Endothelial cell of umbilical vein (primary cell): Measurements from ENCODE around the gene LIPG. TPM values are rescaled to one million over a fixed set of nuclear protein-coding genes. Genes with fewer than 3 reads are reported as not detected.

Experiments
- BruUV-seq: library from RNA; stranded (reverse); fragments of 400-500 nt; replicated peaks from 2 replicates; lab custom pipeline; 2021; lab: Mats Ljungman, UMichigan
- CTCF ChIA-PET: fragments of 300-600, 350-600 bp; sonication (Branson Sonifier 250); formaldehyde crosslinking; loops from one replicate; lab custom pipeline; 2021; ENCODE audit warnings: antibody characterized with exemption, inconsistent platforms; lab: Charles Lee
- POLR2A ChIA-PET: fragments of 300-600, 350-600 bp; sonication (Branson Sonifier 250); formaldehyde crosslinking; loops from one replicate; lab custom pipeline; 2021; ENCODE audit warnings: antibody characterized with exemption, inconsistent platforms; lab: Charles Lee
- DNase-seq: peaks from one replicate; pipeline ENCODE4 v3.0.0-alpha.2; 2011; ENCODE audit warnings: low read depth, low spot score
- FAIRE-seq: peaks from 2 replicates; lab custom pipeline; 2011; peaks lifted over from hg19 to GRCh38; lab: Jason Lieb, UNC
- H2AFZ ChIP-seq: 2 replicates; pipeline ENCODE4 v1.6.0; 2012; ENCODE audit warnings: low read depth, low read length, control low read depth, inconsistent platforms
- H3K27ac ChIP-seq: 2 replicates; pipeline ENCODE4 v1.5.1; 2011; ENCODE audit warnings: low read depth, mild to moderate bottlenecking, control low read depth, low read length, moderate library complexity; ENCODE audit not compliant: insufficient read depth
- H3K27me3 ChIP-seq, 2 experiments: 2 replicates each; pipeline versions ENCODE4 v1.6.0 to v1.6.1; 2011; ENCODE audit warnings: low read length in 2 of 2, mixed read lengths in 1 of 2; ENCODE audit not compliant: control insufficient read depth in 2 of 2, insufficient read depth in 2 of 2
- H3K36me3 ChIP-seq, 2 experiments: 2 replicates in 1 of 2; 3 replicates in 1 of 2; pipeline ENCODE4 v1.5.1; 2011; ENCODE audit warnings: low read length in 2 of 2, mild to moderate bottlenecking in 1 of 2, moderate library complexity in 1 of 2; ENCODE audit not compliant: control insufficient read depth in 2 of 2, insufficient read depth in 2 of 2; ENCODE audit errors: extremely low read depth in 1 of 2
- H3K4me1 ChIP-seq: 3 replicates; pipeline ENCODE4 v1.5.1; 2011; ENCODE audit warnings: mild to moderate bottlenecking, low read length; ENCODE audit not compliant: control insufficient read depth, insufficient read depth; ENCODE audit errors: extremely low read depth
- H3K4me2 ChIP-seq: 2 replicates; pipeline ENCODE4 v1.6.1; 2011; ENCODE audit warnings: low read length, control low read depth, mixed read lengths; ENCODE audit not compliant: insufficient read depth
- H3K4me3 ChIP-seq, 3 experiments: fragments of 200-600 bp in 1 of 3; sonication (generic), shearing (Covaris generic) in 1 of 3; replicated peaks in 1 of 3; 2 replicates each; pipeline ENCODE4 v1.5.1; 2011 to 2016; ENCODE audit warnings: control low read depth in 3 of 3, low read length in 3 of 3, mild to moderate bottlenecking in 2 of 3, inconsistent platforms in 1 of 3, low read depth in 1 of 3, moderate library complexity in 1 of 3; ENCODE audit not compliant: insufficient read depth in 1 of 3
- H3K79me2 ChIP-seq: 2 replicates; pipeline ENCODE4 v1.6.0; 2012; ENCODE audit warnings: low read length, inconsistent platforms; ENCODE audit not compliant: control insufficient read depth, insufficient read depth
- H3K9ac ChIP-seq: replicated peaks from 2 replicates; pipeline ENCODE3; 2011; ENCODE audit warnings: low read length, control low read depth; ENCODE audit not compliant: insufficient read depth; ENCODE audit errors: extremely low read depth
- H3K9me1 ChIP-seq: replicated peaks from 3 replicates; pipeline ENCODE4 v1.6.0; 2011; ENCODE audit warnings: mild to moderate bottlenecking, low read length; ENCODE audit not compliant: control insufficient read depth, insufficient read depth; ENCODE audit errors: extremely low read depth
- H3K9me3 ChIP-seq: replicated peaks from 2 replicates; pipeline ENCODE4 v1.5.1; 2012; ENCODE audit warnings: low read length, inconsistent platforms; ENCODE audit not compliant: control insufficient read depth, insufficient read depth
- H4K20me1 ChIP-seq: replicated peaks from 2 replicates; pipeline ENCODE3; 2011; ENCODE audit warnings: mild to moderate bottlenecking, low read length; ENCODE audit not compliant: control insufficient read depth, insufficient read depth; ENCODE audit errors: extremely low read depth
- EZH2 ChIP-seq: IDR thresholded peaks from 2 replicates; pipeline ENCODE4 v1.6.1; 2012; ENCODE audit warnings: borderline replicate concordance, low read depth, mild to moderate bottlenecking, moderate library complexity, low read length, inconsistent platforms; ENCODE audit not compliant: severe bottlenecking
- FOS ChIP-seq: IDR thresholded peaks from 2 replicates; pipeline ENCODE4 v1.6.1; 2011; ENCODE audit warnings: mild to moderate bottlenecking, low read length, moderate library complexity, borderline replicate concordance; ENCODE audit not compliant: insufficient read depth
- GATA2 ChIP-seq: IDR thresholded peaks from 2 replicates; pipeline ENCODE4 v1.7.0; 2011; ENCODE audit warnings: low read depth, mild to moderate bottlenecking, moderate library complexity, mixed read lengths, low read length; ENCODE audit not compliant: insufficient read length, insufficient read depth
- JUN ChIP-seq: IDR thresholded peaks from 2 replicates; pipeline ENCODE4 v1.6.1; 2011; ENCODE audit warnings: borderline replicate concordance, low read depth; ENCODE audit not compliant: insufficient read length, insufficient read depth
- MYC ChIP-seq: IDR thresholded peaks from one replicate; pipeline ENCODE4 v1.6.1; 2011; ENCODE audit warnings: mild to moderate bottlenecking, low read depth, low read length
- POLR2A ChIP-seq: IDR thresholded peaks from 2 replicates; pipeline ENCODE4 v1.6.1; 2012; ENCODE audit warnings: low read depth, mild to moderate bottlenecking, control low read depth, low read length
- POLR2AphosphoS5 ChIP-seq: IDR thresholded peaks from 2 replicates; pipeline ENCODE4 v1.6.1; 2012; ENCODE audit warnings: low read depth, mild to moderate bottlenecking, control low read depth, low read length, moderate library complexity; ENCODE audit not compliant: insufficient read depth
- dilution Hi-C: fragments of 300-500 bp; cut with MboI; formaldehyde crosslinking; loops from one replicate; pipeline ENCODE4 v1.15.0; 2019; ENCODE audit warnings: low sequenced_read_pairs; ENCODE audit not compliant: extremely low pct_ligation_motif_present
- intact Hi-C: fragments of 100-400 bp; cut with micrococcal nuclease; formaldehyde crosslinking; loops from one replicate; pipeline ENCODE4 v1.10.0; 2022
- polyA plus RNA-seq, 4 experiments: library from polyadenylated mRNA; depleted of rRNA in 3 of 4; stranded (reverse) in 3 of 4; unstranded in 1 of 4; fragments of >200 nt; gene quantifications; 2 replicates each; pipeline versions ENCODE4 v1.2.1 to v1.2.3, GENCODE V29; 2011 to 2012; ENCODE audit warnings: missing spikeins in 1 of 4
- total RNA-seq: library from RNA; stranded (reverse); gene quantifications from 2 replicates; pipeline ENCODE4 v1.2.3, GENCODE V29; 2021
- TF ChIP-seq, protein P1 (sequence below): IDR thresholded peaks from 2 replicates; pipeline ENCODE4 v1.6.1; 2011; ENCODE audit not compliant: insufficient read depth, insufficient read length
- TF ChIP-seq, protein P2 (sequence below), 2 donors: IDR thresholded peaks; 1 replicate in 1 of 2; 2 replicates in 1 of 2; pipeline ENCODE4 v1.5.1; 2011; ENCODE audit warnings: low read length in 2 of 2, mild to moderate bottlenecking in 2 of 2, moderate library complexity in 2 of 2, control low read depth in 1 of 2, inconsistent platforms in 1 of 2, low read depth in 1 of 2; ENCODE audit not compliant: insufficient read depth in 1 of 2; ENCODE audit errors: extremely low read depth in 1 of 2

LIPG gene
- total and polyA plus RNA-seq, 2 donors (not counting 3 experiments of a cell fraction or from before 2014, with no cell fraction given) = 80.6 to 86.3 TPM

DNA sequence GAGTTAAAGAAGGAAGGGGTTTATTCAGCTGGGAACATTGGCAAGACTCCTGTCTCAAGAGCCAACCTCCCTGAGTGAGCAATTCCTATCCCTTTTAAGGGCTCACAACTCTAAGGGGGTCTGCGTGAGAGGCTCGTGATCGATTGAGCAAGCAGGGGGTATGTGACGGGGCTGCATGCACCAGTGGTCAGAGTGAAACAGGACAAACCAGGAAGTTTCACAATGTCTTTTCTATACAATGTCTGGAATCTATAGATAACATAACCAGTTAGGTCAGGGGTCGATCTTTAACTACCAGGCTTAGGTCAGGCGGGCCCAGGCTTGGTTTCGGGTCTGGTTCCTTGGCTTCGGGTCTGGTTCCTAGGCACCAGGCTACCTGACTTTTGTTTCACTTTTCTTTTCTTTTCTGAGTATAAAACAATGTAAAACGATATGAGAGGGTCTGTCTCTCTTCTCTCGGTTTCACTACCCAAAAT is 30.1 kb upstream of the LIPG start:
- intact Hi-C loops = no loop called here
- no peaks in the 10 kb centered on the region for H3K9me1 ChIP-seq
- peaks cover 0 to 3% of the 10 kb centered on the region in 2 experiments for H3K27me3 ChIP-seq
- no peak overlapping the region for H3K9ac ChIP-seq
- ChIA-PET POLR2A (no interaction called here), CTCF (interaction anchor here (1.3 to 2.3 kb wide), 2 partner anchors 21 to 327 kb away, joined by 5 to 8 read pairs; no protein-coding TSS in a partner anchor)
- H3K79me2 ChIP-seq = no peaks in the 10 kb centered on the region
- H3K4me2 ChIP-seq = no peak overlapping the region
- no peak for FAIRE-seq
- dilution Hi-C loops = no loop called here
- H3K9me3 ChIP-seq = no peaks in the 10 kb centered on the region
- no peak overlapping the region for H3K4me3 ChIP-seq
- TF ChIP-seq, protein P1, sequence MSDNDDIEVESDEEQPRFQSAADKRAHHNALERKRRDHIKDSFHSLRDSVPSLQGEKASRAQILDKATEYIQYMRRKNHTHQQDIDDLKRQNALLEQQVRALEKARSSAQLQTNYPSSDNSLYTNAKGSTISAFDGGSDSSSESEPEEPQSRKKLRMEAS = no peak
- TF ChIP-seq GATA2 (no peak), POLR2A (no peak), MYC (no peak), JUN (no peak), EZH2 (no peak), POLR2AphosphoS5 (no peak), FOS (no peak)
- TF ChIP-seq, protein P2, sequence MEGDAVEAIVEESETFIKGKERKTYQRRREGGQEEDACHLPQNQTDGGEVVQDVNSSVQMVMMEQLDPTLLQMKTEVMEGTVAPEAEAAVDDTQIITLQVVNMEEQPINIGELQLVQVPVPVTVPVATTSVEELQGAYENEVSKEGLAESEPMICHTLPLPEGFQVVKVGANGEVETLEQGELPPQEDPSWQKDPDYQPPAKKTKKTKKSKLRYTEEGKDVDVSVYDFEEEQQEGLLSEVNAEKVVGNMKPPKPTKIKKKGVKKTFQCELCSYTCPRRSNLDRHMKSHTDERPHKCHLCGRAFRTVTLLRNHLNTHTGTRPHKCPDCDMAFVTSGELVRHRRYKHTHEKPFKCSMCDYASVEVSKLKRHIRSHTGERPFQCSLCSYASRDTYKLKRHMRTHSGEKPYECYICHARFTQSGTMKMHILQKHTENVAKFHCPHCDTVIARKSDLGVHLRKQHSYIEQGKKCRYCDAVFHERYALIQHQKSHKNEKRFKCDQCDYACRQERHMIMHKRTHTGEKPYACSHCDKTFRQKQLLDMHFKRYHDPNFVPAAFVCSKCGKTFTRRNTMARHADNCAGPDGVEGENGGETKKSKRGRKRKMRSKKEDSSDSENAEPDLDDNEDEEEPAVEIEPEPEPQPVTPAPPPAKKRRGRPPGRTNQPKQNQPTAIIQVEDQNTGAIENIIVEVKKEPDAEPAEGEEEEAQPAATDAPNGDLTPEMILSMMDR (IDR thresholded peaks at IDR 0.05; ENCODE audit: extremely low read depth in 1 of 2, insufficient read depth in 1 of 2, low read depth in 1 of 2, low read length in 2 of 2) = no peak
- BruUV-seq = no TSS peak
- no peak overlapping the region for H2AFZ ChIP-seq
- DNase-seq = no peak
- no peaks in the 10 kb centered on the region for H4K20me1 ChIP-seq
- no peaks in the 10 kb centered on the region for H3K36me3 ChIP-seq
- H3K27ac ChIP-seq = no peak overlapping the region
- no peaks in the 10 kb centered on the region for H3K4me1 ChIP-seq
